Measurements from ENCODE around the gene ABTB2.

ABTB2 gene

GRCh38 chr11:34359548-34359891 lies 1.7 kb upstream of the ABTB2 start:
- DNase-seq: no peak

- DNase-seq: peak; percentile 55 to 84 (median 67)
Observed at GRCh38 chr11:34358728-34359547, 1.1 kb upstream of the ABTB2 start.

- peak in 3 of 6 experiments; percentile 57 to 84 (median 70) for DNase-seq
Observed at GRCh38 chr11:34358258-34358727, 483 bp upstream of the ABTB2 start.

- peak; percentile 30 to 75 (median 48) for DNase-seq
Observed at GRCh38 chr11:34356913-34357700, 703 bp downstream of the ABTB2 start.

GRCh38 chr11:34356576-34356912 lies 1.3 kb downstream of the ABTB2 start:
- peak in 2 of 6 experiments; percentile 6 to 30 for DNase-seq

- DNase-seq: peak in 1 of 6 experiments; percentile 18
Observed at GRCh38 chr11:34356130-34356529, 1.7 kb downstream of the ABTB2 start.

GRCh38 chr11:34355726-34356125 lies 2.1 kb downstream of the ABTB2 start:
- DNase-seq: no peak

- no peak for DNase-seq
Observed at GRCh38 chr11:34354782-34355181, 3.0 kb downstream of the ABTB2 start.

- DNase-seq: no peak
Observed at GRCh38 chr11:34353881-34354280, 3.9 kb downstream of the ABTB2 start.

- DNase-seq: no peak
Observed at GRCh38 chr11:34351687-34352469, 5.9 kb downstream of the ABTB2 start.

- no peak for DNase-seq
Observed at GRCh38 chr11:34351051-34351450, 6.8 kb downstream of the ABTB2 start.

GRCh38 chr11:34349882-34350281 lies 7.9 kb downstream of the ABTB2 start:
- DNase-seq: no peak

GRCh38 chr11:34348919-34349318 lies 8.9 kb downstream of the ABTB2 start:
- no peak for DNase-seq

- DNase-seq: no peak
Observed at GRCh38 chr11:34348096-34348495, 9.7 kb downstream of the ABTB2 start.

- no peak for DNase-seq
Observed at GRCh38 chr11:34346551-34346950, 11.3 kb downstream of the ABTB2 start.

GRCh38 chr11:34345991-34346480 lies 11.8 kb downstream of the ABTB2 start:
- DNase-seq: no peak

GRCh38 chr11:34345540-34345876 lies 12.3 kb downstream of the ABTB2 start:
- no peak for DNase-seq

GRCh38 chr11:34344768-34345539 lies 12.9 kb downstream of the ABTB2 start:
- DNase-seq: no peak

GRCh38 chr11:34344410-34344767 lies 13.4 kb downstream of the ABTB2 start:
- DNase-seq: no peak

GRCh38 chr11:34343686-34344085 lies 14.1 kb downstream of the ABTB2 start:
- DNase-seq: no peak

- DNase-seq: no peak
Observed at GRCh38 chr11:34343153-34343552, 14.7 kb downstream of the ABTB2 start.

- no peak for DNase-seq
Observed at GRCh38 chr11:34341931-34342533, 15.8 kb downstream of the ABTB2 start.
